OCI-LY3 (cell line): Measurements from ENCODE around the gene ARHGAP15.

Experiments
- H2AFZ ChIP-seq: fragments of 200-600, 300-600 bp; shearing (Covaris generic); 2 replicates; pipeline ENCODE4 v1.6.0; 2014; ENCODE audit warnings: antibody characterized with exemption, low read depth, low read length
- H3K27ac ChIP-seq: fragments of 200-600, 300-600 bp; sonication (generic); 2 replicates; pipeline ENCODE4 v1.5.1; 2014; ENCODE audit warnings: mild to moderate bottlenecking, low read length, moderate library complexity, mixed read lengths
- H3K27me3 ChIP-seq: fragments of 200-600, 300-600 bp; sonication (generic); 2 replicates; pipeline ENCODE4 v1.6.1; 2014; ENCODE audit warnings: low read depth, low read length, mixed read lengths
- H3K36me3 ChIP-seq: fragments of 200-600, 300-600 bp; sonication (generic); replicated peaks from 2 replicates; pipeline ENCODE3; 2014; ENCODE audit warnings: low read depth, low read length, mixed read lengths
- H3K4me1 ChIP-seq: fragments of 300-600, 200-600 bp; sonication (generic); 2 replicates; pipeline ENCODE4 v1.6.1; 2014; ENCODE audit warnings: low read length, mixed read lengths
- H3K4me2 ChIP-seq: fragments of 200-600, 300-600 bp; sonication (generic); 2 replicates; pipeline ENCODE4 v1.6.1; 2014; ENCODE audit warnings: low read length, mixed read lengths
- H3K4me3 ChIP-seq: fragments of 300-600, 200-600 bp; sonication (generic); 2 replicates; pipeline ENCODE4 v1.5.1; 2014; ENCODE audit warnings: antibody characterized with exemption, mild to moderate bottlenecking, low read length, moderate library complexity
- H3K79me2 ChIP-seq: fragments of 300-600, 200-600 bp; shearing (Covaris generic); 2 replicates; pipeline ENCODE4 v1.6.1; 2014; ENCODE audit warnings: mild to moderate bottlenecking, low read length, mixed read lengths
- H3K9ac ChIP-seq: fragments of 300-600, 200-600 bp; shearing (Covaris generic); 2 replicates; pipeline ENCODE4 v1.6.0; 2014; ENCODE audit warnings: mild to moderate bottlenecking, low read length, moderate library complexity
- H3K9me3 ChIP-seq: fragments of 200-600, 300-600 bp; shearing (Covaris generic); 2 replicates; pipeline ENCODE4 v1.6.1; 2014; ENCODE audit warnings: low read length, mixed read lengths; ENCODE audit not compliant: insufficient read depth
- H4K20me1 ChIP-seq: fragments of 200-600, 300-600 bp; sonication (generic); 2 replicates; pipeline ENCODE4 v1.6.1; 2016; ENCODE audit warnings: low read length, mixed read lengths; ENCODE audit not compliant: insufficient read depth
- EZH2phosphoT487 ChIP-seq: fragments of 200-600 bp; shearing (Covaris generic); IDR thresholded peaks from 2 replicates; pipeline ENCODE4 v1.6.1; 2018; ENCODE audit warnings: antibody characterized with exemption, mixed run types, low read depth
- TF ChIP-seq, protein P1 (sequence below): fragments of 200-600, 300-600 bp; sonication (generic); IDR thresholded peaks from 2 replicates; pipeline ENCODE4 v1.5.1; 2014; ENCODE audit warnings: antibody characterized with exemption, low read length, low read depth

Gene ARHGAP15

DNA sequence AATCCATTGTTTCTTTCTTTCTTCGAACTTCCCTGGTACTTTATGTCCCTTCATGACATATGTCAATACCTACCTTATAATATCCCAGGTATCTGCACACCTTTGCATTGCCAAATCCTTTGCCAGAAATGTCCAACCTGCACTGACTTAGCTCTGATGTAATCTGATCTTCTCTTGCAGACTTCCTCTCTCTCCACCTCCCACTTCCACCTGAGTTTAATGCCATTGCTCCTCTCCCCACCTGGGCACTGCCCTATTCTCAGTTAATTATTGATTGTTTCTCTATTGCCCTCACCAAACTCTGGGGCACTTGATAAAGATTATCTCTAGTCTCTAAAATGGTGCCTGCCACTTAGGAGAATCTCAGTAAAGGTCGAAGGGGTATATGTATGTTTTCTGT, 23.0 kb downstream of the ARHGAP15 start:
- Histone ChIP-seq H3K79me2 (peaks cover 52% of the 10 kb centered on the region), H3K9ac (no peak overlapping the region), H3K4me2 (no peak overlapping the region), H3K9me3 (no peaks in the 10 kb centered on the region), H3K4me1 (peaks cover 51% of the 10 kb centered on the region), H2AFZ (no peak overlapping the region), H3K4me3 (no peak overlapping the region), H4K20me1 (peaks cover 12% of the 10 kb centered on the region), H3K27me3 (no peaks in the 10 kb centered on the region), H3K27ac (no peak overlapping the region), H3K36me3 (peaks cover 16% of the 10 kb centered on the region)
- TF ChIP-seq EZH2phosphoT487, result no peak

DNA sequence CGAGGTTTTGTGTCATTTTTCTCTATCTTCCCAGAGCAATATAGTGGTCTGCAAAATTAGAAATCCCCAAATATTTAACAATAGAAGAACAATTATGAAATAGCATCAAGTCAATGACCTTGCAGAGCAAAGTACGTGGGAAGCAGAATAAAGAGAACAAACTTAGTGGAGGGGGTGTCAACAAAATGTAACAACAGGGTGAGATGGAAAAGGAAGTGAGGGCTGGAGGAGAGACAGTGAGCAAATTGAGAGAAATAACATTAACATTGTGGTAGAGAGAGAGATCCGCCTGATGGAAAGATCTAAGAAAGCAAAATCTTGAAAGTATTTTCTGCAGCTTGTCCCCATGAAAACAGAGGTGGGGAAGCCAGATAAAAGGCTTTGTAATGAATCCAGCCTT, 23.4 kb downstream of the ARHGAP15 start:
- no peaks in the 10 kb centered on the region for H3K9me3 ChIP-seq
- peaks cover 16% of the 10 kb centered on the region for H3K36me3 ChIP-seq
- peaks cover 15% of the 10 kb centered on the region for H4K20me1 ChIP-seq
- H3K9ac ChIP-seq, result no peak overlapping the region
- no peak overlapping the region for H3K4me3 ChIP-seq
- H3K27me3 ChIP-seq, result no peaks in the 10 kb centered on the region
- H3K4me2 ChIP-seq, result no peak overlapping the region
- no peak overlapping the region for H2AFZ ChIP-seq
- no peak overlapping the region for H3K27ac ChIP-seq
- H3K79me2 ChIP-seq, result peaks cover 51% of the 10 kb centered on the region
- H3K4me1 ChIP-seq, result peaks cover 53% of the 10 kb centered on the region
- TF ChIP-seq, protein P1, sequence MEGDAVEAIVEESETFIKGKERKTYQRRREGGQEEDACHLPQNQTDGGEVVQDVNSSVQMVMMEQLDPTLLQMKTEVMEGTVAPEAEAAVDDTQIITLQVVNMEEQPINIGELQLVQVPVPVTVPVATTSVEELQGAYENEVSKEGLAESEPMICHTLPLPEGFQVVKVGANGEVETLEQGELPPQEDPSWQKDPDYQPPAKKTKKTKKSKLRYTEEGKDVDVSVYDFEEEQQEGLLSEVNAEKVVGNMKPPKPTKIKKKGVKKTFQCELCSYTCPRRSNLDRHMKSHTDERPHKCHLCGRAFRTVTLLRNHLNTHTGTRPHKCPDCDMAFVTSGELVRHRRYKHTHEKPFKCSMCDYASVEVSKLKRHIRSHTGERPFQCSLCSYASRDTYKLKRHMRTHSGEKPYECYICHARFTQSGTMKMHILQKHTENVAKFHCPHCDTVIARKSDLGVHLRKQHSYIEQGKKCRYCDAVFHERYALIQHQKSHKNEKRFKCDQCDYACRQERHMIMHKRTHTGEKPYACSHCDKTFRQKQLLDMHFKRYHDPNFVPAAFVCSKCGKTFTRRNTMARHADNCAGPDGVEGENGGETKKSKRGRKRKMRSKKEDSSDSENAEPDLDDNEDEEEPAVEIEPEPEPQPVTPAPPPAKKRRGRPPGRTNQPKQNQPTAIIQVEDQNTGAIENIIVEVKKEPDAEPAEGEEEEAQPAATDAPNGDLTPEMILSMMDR, result no peak
- TF ChIP-seq EZH2phosphoT487, result no peak

DNA sequence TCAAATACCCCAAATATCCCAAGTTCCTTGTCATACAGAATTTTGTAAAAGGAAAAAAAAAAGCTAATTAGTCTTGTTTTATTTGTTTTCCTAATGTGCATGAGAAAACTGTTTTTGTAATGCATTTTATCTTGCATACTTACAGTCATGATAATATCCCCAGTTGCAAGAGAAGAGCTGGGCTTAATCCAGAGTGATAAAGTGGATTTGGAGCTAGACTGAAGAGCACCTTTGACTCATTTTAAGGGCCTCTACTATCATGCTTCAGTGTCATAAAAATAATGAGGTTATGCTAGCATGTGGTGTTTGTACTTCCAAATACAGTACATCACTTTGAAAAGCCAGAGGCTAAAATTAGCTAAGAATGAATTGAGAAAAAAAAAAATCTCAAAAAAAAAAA, 26.4 kb downstream of the ARHGAP15 start:
- Histone ChIP-seq H3K27ac (no peak overlapping the region), H3K9me3 (no peaks in the 10 kb centered on the region), H3K27me3 (no peaks in the 10 kb centered on the region), H2AFZ (no peak overlapping the region), H3K4me1 (peaks cover 44% of the 10 kb centered on the region), H3K4me2 (no peak overlapping the region), H3K9ac (no peak overlapping the region), H3K4me3 (no peak overlapping the region), H4K20me1 (peaks cover 27% of the 10 kb centered on the region), H3K36me3 (peaks cover 16% of the 10 kb centered on the region), H3K79me2 (peaks cover 43% of the 10 kb centered on the region)
- TF ChIP-seq EZH2phosphoT487, result no peak
- TF ChIP-seq, protein P1, result no peak

DNA sequence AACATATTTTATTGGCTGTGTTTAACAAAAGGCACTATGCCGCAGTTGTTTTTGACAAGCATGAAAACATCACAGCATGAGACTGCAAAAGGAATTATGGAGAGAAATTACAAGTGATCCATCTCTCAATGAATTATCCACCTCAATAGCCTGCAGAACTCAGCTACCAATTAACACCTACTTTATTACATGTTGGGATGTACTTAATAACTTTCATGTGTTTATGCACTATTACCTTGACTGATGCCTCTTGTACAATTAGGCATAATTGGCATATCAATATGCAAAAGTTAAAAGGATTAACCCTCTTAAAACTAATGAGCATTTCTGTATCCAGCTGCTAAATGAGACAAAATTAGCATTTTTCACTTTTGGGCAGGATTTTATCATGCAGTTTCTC, 27.8 kb downstream of the ARHGAP15 start:
- Histone ChIP-seq H3K9me3 (no peaks in the 10 kb centered on the region), H2AFZ (no peak overlapping the region), H3K79me2 (peaks cover 30% of the 10 kb centered on the region), H3K4me1 (peaks cover 33% of the 10 kb centered on the region), H3K27ac (no peak overlapping the region), H3K4me3 (no peak overlapping the region), H3K36me3 (peaks cover 14% of the 10 kb centered on the region), H3K9ac (no peak overlapping the region), H3K4me2 (no peak overlapping the region), H3K27me3 (no peaks in the 10 kb centered on the region), H4K20me1 (peaks cover 33% of the 10 kb centered on the region)
- TF ChIP-seq, protein P1, result no peak
- no peak for TF ChIP-seq EZH2phosphoT487

DNA sequence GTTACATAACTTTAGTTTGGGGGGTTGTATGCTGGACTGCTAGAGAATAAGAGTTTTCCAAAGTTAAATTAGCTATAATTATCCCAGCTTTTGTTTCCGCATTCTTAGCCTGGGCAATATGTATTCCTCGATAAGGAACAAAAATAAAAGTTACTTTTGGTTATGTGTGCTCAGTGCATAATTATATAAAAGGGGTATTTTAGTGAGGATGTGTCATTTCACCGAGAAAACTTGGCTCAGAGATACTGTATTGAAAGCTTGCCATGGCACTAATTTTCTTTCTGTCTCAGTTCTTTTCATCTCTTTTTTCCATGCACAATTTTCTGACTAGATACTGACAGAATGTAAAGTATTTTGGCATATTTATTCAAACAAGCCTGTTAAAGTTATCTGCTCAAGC, 28.2 kb downstream of the ARHGAP15 start:
- Histone ChIP-seq H3K27ac (no peak overlapping the region), H3K27me3 (no peaks in the 10 kb centered on the region), H2AFZ (no peak overlapping the region), H3K4me3 (no peak overlapping the region), H4K20me1 (peaks cover 33% of the 10 kb centered on the region), H3K9ac (no peak overlapping the region), H3K79me2 (peaks cover 26% of the 10 kb centered on the region), H3K4me2 (no peak overlapping the region), H3K36me3 (peaks cover 14% of the 10 kb centered on the region), H3K4me1 (peaks cover 28% of the 10 kb centered on the region), H3K9me3 (no peaks in the 10 kb centered on the region)
- TF ChIP-seq, protein P1, result no peak
- TF ChIP-seq EZH2phosphoT487, result no peak
